Testis (tissue), 2 donors: Measurements from ENCODE around the gene OSBPL9.

ENCODE experiments used
- CTCF ChIP-seq, 3 experiments: fragments of 450-650 bp in 2 of 3; fragments of 200-600 bp in 1 of 3; sonication (generic) in 1 of 3; IDR thresholded peaks; one replicate each; pipeline ENCODE4 v1.5.1; 2016 to 2019; ENCODE audit warnings: antibody characterized with exemption in 3 of 3, mild to moderate bottlenecking in 2 of 3, moderate library complexity in 1 of 3
- POLR2A ChIP-seq: fragments of 450-650 bp; IDR thresholded peaks from one replicate; pipeline ENCODE4 v1.6.1; 2017; ENCODE audit warnings: antibody characterized with exemption, mild to moderate bottlenecking, moderate library complexity

GRCh38 chr1:51738681-51739080 lies 121.8 kb downstream of the OSBPL9 start:
- no peak for TF ChIP-seq CTCF (IDR thresholded peaks at IDR 0.05)
- TF ChIP-seq POLR2A, result no peak
